Measurements from ENCODE around the gene RAB3IL1.

RAB3IL1 gene

DNA sequence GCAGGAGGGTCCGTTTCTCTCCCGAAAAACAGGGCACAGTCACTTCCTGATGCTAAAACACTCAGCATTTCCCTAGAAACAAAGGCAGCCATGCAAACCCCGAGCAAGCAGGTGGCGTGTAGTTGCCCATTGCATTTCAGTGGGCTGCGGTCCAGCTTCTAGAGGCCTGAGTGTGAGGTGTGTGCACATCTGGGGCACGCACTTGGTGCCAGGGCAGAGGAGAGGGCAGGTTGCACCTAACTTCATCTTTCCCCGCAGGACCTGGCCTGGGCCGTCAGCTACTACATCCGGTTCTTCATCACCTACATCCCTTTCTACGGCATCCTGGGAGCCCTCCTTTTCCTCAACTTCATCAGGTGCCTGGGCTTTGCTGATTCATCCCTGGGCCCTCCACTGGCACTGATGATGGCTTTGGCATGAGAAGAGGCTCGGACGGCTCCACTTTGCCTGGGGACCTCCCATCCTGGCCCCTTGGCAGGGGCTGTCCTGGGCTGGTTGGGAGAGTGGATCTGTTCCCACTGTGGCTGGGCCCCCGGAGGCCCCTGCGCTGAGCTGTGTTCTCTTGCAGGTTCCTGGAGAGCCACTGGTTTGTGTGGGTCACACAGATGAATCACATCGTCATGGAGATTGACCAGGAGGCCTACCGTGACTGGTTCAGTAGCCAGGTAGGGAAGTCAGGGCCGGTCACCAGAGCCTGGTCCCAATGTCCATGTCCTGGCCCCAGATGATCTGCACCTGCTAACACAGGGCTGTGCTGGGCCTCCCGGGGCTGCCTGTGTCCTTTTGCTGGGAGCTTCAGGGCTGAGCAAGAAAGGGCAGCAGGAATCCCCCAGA lies 54.4 kb downstream of the RAB3IL1 start:
- no peak for DNase-seq

DNA sequence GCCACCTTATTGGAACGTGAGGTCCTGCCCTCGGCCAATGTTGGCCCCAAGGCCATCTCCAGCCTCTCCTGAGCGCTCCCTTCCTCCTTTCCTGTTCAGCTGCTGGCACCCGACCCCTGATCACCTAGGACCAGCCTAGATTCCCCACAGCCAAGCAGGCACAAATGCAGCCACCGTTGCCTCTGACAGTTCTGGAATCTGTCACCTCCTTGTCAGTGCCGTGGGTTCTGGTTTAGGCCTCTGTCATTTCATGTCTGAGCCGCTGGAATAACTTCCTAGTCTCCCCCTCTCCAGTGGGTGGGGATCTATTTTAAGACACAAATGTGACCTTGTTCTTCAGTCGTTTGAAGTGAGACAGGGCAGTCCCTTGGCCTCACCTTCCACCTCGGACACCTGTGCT lies 55.7 kb downstream of the RAB3IL1 start:
- DNase-seq, result no peak

DNA sequence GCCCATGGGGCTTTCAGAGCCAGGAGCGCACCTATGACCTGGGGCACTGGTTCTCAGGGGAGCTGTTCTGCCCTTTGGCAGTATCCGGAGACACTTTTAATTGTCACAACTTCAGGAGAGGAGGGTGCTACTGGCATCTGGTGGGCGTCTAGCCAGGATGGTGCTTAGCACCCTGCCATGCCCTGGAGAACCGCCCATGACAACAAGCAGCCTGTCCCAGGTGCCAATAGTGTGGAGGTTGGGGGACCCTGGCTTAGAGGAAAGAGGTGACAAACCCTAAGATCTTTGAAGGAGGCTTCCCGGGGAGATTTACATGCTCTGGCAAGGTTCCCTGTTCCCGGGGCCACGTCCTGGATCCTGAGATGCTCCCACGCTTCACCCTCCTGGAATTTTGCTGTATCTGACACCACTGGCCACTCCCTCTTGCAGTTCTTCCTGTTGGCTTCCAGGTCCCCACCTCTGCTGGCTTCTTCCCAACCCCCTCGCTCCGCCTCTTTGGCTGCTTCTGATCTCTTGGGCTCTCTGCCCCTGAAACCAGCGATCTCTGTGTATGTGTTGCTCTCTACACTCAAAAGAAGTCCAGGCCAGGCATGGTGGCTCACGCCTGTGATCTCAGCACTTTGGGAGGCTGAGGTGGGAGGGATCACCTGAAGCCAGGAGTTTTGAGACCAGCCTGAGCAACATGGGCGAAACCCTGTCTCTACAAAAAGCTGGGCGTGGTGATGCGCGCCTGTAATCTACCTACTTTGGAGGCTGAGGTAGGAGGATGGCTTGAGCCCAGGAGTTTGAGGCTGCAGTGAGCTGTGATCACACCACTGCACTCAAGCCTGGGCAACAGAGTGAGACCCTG lies 57.1 kb downstream of the RAB3IL1 start:
- DNase-seq, result no peak

DNA sequence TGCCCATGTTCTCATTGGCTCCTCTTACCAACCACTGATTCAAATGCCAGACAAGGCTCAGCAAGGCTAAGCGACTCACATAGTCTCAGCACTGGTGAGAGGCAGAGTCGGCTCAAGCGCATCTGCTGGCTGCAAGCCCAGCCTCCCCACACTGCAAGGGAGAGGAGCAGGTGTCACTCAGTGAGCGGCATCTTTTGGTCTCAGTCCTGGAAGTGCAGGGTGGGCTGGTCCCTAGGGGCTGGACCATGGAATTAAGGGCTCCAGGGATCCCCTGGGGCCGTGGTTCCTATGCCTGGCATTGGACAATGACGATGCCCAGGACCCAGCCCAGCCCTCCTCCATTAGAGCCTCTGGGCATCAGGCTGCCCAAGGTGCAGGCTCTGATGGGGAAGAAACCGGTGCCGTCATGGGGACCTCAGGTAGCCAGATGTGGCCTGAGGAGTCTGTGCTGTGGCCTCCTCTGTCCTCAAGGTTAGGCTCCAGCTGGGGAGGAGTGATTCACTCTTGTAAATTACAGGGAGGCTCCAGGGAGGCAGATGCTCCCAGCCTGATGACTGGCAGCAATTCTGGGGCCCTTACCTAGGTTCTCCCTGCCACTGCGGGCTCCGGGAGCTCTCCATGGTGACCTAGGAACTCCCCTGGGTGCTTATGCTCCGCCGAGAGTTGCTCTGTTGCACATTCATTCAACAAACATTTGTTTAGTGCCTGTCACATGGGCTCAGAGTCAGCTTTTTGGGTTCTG lies 61.3 kb downstream of the RAB3IL1 start:
- no peak for DNase-seq

DNA sequence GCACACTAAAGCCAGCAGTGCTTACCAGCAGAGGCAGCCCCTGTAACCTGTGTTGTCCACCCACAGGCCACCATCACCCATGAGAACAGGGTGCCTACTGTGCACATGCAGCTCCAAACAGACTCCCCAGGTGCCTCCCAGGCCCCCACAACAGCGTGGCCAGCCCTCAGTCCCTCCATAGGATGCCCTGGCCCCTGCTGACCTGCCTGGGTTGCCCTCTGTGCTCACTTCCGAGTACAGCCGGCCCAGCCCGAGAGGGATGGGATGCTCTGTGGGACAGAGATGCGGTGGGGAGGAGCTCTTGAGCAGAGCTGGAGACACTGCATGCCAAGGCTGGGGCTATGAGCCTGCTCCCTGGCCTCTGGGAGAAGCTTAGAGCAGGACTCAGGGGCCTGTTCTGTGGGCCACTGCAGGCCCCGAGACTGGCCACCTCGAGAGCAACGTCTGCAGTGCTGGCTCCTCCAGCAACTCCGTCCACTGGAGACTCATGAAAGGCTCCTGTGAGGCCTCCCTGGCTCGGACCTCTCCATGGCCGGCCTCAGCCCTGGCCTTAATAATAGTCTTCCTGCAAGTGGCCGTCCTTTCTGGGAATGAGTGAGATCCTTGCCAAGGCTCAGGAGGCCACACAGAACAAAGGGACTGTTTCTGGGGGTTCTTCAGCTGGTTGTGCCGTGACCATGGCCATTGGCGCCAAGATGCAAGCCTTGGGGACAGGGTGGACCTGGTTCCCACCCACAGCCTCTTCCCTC lies 62.2 kb downstream of the RAB3IL1 start:
- no peak for DNase-seq

DNA sequence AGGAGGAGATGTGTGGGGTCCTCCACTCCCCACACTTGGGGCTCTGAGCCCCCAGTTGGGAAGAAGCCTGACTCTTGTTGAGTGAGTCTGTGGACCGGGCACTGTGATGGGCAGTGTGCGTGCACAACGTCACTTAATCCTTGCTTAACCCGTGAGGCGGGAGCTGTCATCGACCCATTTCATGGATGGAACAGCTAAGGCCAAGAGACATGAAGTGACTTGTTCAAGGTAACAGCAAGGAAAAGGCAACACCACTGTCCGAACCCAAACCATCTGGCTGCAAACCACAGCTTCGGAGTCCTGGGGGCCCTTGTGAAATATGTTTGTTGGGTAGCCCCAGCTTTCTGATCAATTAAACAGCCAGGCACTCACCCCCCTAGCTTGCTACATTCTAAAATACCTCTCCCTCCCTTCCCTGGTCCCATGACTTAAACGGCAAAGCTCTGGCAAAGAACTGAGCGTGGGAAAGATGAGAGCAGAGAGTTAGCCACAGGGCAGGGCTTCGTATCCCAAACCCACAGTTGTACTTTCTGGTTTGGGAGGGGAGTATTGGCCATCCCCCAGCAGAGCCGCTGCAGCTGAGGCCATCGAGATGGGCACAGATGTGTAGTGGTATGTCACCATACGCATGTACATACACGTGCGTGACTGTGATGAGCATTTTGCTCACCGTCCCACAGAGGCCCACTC lies 63.0 kb downstream of the RAB3IL1 start:
- DNase-seq, result no peak

DNA sequence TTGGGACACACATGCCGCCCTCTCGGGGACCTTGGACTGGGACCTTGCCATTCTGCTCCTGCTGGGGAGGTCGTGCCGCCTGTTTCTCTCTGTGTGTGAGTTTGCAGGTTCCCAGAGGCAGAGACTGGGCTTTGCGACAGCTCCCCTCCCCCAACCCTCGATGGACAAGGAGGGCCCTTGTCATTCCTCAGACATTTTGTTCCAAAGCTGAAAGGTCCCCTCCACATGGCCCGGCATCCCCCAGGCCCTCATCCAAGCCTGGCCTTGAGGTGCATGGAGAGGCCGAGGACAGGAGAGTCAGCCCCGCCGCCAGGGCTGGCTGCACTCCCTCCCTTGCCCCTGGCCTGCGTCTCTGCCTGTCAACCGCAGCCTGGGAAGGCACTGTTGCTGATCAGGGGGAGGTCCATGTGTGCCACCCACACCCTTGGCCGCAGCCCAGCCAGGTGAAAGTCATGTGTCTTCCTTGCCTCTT lies 63.6 kb downstream of the RAB3IL1 start:
- no peak for DNase-seq

DNA sequence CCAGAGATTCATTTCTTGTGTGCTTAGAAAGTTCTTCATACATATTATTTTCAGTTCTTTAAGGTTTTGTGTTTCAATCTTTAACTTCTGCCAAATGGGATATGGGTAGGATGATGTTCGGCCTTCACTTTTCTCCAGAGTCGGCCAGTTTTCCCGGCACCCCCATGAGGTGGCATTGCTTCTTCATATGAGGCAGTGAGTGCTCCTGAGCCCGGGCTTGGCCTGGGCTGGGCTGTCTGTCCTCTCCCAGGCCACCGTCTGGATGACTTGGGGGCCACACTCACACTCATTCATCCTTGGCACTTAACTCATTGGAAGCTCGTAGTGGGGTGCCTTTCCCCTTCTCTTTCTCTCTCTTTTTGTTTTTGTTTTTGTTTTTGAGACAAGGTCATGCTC lies 65.5 kb downstream of the RAB3IL1 start:
- no peak for DNase-seq

DNA sequence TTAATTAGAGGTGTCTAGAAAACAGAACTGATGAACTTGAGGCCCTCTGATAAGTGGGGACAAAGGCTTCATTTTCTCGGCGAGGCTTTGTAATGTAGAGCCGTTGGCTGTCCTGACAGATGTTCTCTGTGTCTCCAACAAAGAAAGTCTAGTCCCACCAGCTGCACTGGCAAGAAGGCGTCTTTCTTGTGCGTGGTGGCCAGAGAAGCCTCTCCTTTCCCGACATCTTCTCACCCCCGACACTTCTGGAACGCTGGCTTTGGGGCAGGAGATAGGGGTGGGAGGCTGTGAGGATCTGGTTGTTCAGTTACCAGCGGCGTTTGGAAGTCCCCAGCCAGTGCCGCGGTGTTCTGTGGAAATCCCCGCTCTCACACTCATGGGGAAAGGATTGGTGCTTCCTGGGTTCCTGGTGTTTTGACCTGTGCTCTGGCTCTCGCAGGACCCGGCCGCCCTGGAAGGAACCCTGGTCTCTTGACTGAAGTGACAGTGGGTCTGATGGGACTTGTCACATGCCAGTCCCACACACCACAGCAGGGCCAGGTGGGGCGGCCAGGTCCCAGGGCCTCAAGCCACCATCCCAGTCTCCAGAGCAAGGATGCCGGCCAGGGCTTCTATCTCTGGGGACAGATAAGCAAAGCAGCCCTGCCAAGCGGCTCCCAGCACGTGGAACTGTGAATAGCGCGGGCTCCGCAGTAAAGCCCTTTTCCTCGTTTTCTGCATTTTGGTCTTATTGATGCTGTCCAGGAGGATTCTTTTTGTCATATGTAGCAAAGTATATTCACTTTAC lies 66.1 kb downstream of the RAB3IL1 start:
- DNase-seq, result no peak

DNA sequence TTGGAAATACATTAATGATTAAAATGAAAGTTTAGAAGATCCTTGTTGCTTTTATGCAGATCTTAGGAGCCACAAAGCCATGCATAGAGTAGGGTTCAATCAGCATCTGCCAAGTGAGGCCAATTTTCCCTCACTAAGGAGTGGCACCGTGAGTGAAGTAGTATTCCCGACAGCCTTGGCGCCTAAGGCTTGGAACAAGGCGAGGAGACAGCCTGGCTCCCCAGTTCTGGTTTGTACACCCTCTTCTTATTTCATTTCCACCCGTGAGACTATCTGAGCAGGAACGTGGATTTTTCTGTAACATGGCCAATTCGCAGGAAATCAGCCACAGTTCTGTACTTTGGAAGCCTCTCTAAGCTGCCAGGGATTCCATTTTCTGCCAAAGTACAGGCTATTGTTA lies 66.7 kb downstream of the RAB3IL1 start:
- no peak for DNase-seq

DNA sequence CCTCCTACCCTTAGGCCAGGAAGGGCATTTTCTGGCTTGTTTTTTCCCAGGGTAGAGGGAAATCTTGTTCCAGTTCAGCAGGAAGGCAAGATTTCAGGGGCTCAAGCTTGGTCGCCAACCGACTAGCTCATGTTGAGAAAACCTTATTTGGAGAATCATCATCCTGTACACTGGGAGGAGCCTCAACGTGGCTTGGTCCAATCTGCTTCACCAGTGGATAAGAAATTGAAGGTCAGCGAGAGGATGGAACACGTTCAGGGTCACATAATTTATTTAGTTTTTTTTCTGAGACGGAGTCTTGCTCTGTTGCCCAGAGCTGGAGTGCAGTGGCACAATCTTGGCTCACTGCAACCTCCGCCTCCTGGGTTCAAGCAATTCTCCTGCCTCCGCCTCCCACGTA lies 68.7 kb downstream of the RAB3IL1 start:
- DNase-seq, result no peak

DNA sequence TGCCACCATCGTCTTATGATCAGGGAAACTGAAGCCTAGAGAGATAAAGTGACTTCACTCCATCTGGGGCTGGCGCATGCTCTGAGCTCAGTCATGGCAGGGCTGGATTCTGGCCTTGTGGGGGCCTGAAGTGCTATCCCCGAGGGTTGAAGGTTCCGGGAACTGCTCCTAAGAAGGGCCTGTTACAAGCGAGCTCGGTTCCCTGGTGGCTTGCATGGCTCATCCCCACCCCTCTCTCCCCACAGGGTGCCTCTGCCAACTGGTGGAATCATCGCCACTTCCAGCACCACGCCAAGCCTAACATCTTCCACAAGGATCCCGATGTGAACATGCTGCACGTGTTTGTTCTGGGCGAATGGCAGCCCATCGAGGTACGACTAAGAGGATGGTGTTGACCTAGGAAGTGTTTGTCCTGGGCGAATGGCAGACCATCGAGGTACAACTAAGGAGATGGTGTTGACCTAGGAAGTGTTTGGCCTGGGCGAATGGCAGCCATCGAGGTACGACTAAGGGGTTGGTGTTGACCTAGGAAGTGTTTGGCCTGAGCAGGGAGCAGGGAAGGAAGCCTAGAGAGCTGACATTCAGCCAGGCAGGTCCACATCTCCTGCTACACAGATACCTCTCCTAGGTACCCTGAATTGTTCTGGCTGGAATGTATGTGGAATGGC lies 69.3 kb downstream of the RAB3IL1 start:
- no peak for DNase-seq
